Neutrophil (primary cell): ENCODE results near the gene KLHL7.

Experiments
- H3K27ac ChIP-seq: fragments of 200-600 bp; sonication (generic); 2 replicates; pipeline ENCODE4 v1.5.1; 2016; ENCODE audit warnings: mild to moderate bottlenecking, moderate library complexity
- H3K27me3 ChIP-seq: fragments of 200-600 bp; sonication (generic); 2 replicates; pipeline ENCODE4 v1.6.0; 2016; ENCODE audit warnings: mild to moderate bottlenecking
- H3K36me3 ChIP-seq: fragments of 200-600 bp; sonication (generic); 2 replicates; pipeline ENCODE4 v1.5.1; 2017
- H3K4me1 ChIP-seq, 2 experiments: fragments of 200-600 bp in 1 of 2; sonication (generic) in 1 of 2; 1 replicate in 1 of 2; 2 replicates in 1 of 2; pipeline versions ENCODE4 v1.5.1 to v1.6.1; 2013 to 2016; ENCODE audit warnings: low read depth in 1 of 2, low read length in 1 of 2, mild to moderate bottlenecking in 1 of 2, moderate library complexity in 1 of 2; ENCODE audit not compliant: control insufficient read depth in 1 of 2, insufficient read depth in 1 of 2
- H3K4me3 ChIP-seq, 2 experiments: fragments of 200-600 bp in 1 of 2; sonication (generic) in 1 of 2; 1 replicate in 1 of 2; 2 replicates in 1 of 2; pipeline ENCODE4 v1.5.1; 2013 to 2016; ENCODE audit warnings: low read depth in 1 of 2, low read length in 1 of 2, mild to moderate bottlenecking in 1 of 2, moderate library complexity in 1 of 2
- H3K9me3 ChIP-seq: fragments of 200-600 bp; sonication (generic); 2 replicates; pipeline ENCODE4 v1.5.1; 2016
- CTCF ChIP-seq: fragments of 200-600 bp; sonication (generic); IDR thresholded peaks from 2 replicates; pipeline ENCODE4 v1.5.1; 2016; ENCODE audit warnings: antibody characterized with exemption

KLHL7 gene

GRCh38 chr7:23205577-23205908 lies 100.0 kb downstream of the KLHL7 start:
- peak overlapping the region; percentile 61 to 62 for H3K4me3 ChIP-seq
- peaks cover 18% of the 10 kb centered on the region for H3K36me3 ChIP-seq
- H3K9me3 ChIP-seq = no peaks in the 10 kb centered on the region
- no peak for TF ChIP-seq CTCF
- peaks cover 43 to 50% of the 10 kb centered on the region in 2 experiments for H3K4me1 ChIP-seq
- H3K27ac ChIP-seq = peak overlapping the region; percentile 66
- H3K27me3 ChIP-seq = peaks cover 12% of the 10 kb centered on the region

- Histone ChIP-seq H3K4me1 (peaks cover 49 to 56% of the 10 kb centered on the region in 2 experiments), H3K4me3 (peak overlapping the region; percentile 61 to 62), H3K27me3 (peaks cover 12% of the 10 kb centered on the region), H3K9me3 (no peaks in the 10 kb centered on the region), H3K36me3 (peaks cover 12% of the 10 kb centered on the region), H3K27ac (peak overlapping the region; percentile 66)
- TF ChIP-seq CTCF = no peak
Measured at GRCh38 chr7:23205909-23206767, 100.6 kb downstream of the KLHL7 start.

DNA sequence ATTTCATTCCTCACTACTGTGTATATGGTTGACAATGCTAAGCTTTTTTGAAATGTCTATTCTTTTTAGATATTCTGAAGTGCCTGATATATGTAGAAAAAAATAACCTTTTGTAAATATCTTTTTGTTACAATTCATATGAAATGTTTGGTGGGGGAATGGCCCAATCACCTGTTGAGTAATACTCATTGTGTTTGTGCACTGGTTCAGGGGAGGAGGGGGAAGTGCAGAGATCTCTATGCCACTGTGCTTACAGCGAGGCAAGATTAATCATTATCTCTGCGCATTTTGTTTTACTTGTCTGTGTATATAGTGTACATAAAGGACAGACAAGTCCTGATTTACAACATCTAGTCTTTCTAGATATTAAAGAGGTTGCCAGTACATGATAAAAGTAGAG lies 101.4 kb downstream of the KLHL7 start:
- peaks cover 52 to 57% of the 10 kb centered on the region in 2 experiments for H3K4me1 ChIP-seq
- peak overlapping the region; percentile 66 for H3K27ac ChIP-seq
- H3K4me3 ChIP-seq = peak overlapping the region; percentile 61 to 62
- H3K27me3 ChIP-seq = peaks cover 12% of the 10 kb centered on the region
- H3K36me3 ChIP-seq = peaks cover 3% of the 10 kb centered on the region
- no peak for TF ChIP-seq CTCF
- H3K9me3 ChIP-seq = no peaks in the 10 kb centered on the region

GRCh38 chr7:23207884-23208283 lies 102.3 kb downstream of the KLHL7 start:
- Histone ChIP-seq H3K4me3 (no peak overlapping the region), H3K27ac (peak overlapping the region; percentile 66), H3K27me3 (peaks cover 12% of the 10 kb centered on the region), H3K36me3 (no peaks in the 10 kb centered on the region), H3K9me3 (no peaks in the 10 kb centered on the region), H3K4me1 (peaks cover 52 to 57% of the 10 kb centered on the region in 2 experiments)
- no peak for TF ChIP-seq CTCF

DNA sequence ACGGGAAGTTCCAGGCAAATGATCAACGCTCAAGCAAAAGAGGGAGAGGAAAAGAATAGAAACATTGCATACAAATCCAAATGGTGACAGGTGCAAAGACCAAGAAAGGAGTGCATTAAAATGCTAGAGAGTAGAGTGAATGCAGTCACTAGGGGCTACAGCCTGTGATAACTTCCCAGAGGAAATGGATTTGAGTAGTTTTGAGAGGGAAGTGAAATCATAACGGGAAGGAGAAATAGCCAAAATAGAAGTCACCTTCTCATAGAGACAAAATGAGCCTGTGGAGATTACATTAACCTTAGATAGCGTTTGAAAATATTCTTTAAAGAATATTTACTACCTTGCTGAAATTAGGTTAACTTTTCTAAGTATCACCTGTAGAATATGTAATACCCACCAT lies 102.7 kb downstream of the KLHL7 start:
- Histone ChIP-seq H3K4me1 (peaks cover 52 to 57% of the 10 kb centered on the region in 2 experiments), H3K4me3 (no peak overlapping the region), H3K9me3 (no peaks in the 10 kb centered on the region)

More for the DNA sequence above, 102.7 kb downstream of the KLHL7 start:
- H3K27me3 ChIP-seq = peaks cover 12% of the 10 kb centered on the region
- H3K36me3 ChIP-seq = no peaks in the 10 kb centered on the region
- H3K27ac ChIP-seq = peak overlapping the region; percentile 66
- TF ChIP-seq CTCF = no peak
